Measurements from ENCODE around the gene GPC3.

Gene GPC3

DNA sequence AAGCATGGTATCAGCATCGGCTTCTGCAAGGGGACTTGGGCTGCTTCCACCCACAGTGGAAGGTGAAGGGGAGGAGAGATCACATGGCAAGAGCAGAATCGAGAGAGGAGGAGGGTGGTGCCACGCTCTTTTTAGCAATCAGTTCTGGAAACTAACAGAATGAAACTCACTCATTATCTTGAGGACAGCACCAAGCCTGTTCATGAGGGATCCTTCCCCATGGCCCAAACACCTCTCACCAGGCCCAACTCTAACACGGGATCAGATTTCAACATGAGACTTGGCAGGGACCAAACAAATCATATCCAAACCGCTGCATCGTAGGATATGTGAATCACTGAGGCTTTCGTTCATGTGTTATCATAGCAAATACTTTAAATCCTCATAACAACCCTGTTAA lies 125.5 kb downstream of the GPC3 start:
- TF ChIP-seq, protein P1, sequence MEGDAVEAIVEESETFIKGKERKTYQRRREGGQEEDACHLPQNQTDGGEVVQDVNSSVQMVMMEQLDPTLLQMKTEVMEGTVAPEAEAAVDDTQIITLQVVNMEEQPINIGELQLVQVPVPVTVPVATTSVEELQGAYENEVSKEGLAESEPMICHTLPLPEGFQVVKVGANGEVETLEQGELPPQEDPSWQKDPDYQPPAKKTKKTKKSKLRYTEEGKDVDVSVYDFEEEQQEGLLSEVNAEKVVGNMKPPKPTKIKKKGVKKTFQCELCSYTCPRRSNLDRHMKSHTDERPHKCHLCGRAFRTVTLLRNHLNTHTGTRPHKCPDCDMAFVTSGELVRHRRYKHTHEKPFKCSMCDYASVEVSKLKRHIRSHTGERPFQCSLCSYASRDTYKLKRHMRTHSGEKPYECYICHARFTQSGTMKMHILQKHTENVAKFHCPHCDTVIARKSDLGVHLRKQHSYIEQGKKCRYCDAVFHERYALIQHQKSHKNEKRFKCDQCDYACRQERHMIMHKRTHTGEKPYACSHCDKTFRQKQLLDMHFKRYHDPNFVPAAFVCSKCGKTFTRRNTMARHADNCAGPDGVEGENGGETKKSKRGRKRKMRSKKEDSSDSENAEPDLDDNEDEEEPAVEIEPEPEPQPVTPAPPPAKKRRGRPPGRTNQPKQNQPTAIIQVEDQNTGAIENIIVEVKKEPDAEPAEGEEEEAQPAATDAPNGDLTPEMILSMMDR (IDR thresholded peaks at IDR 0.05; ENCODE audit: low read depth, low read length): no peak

DNA sequence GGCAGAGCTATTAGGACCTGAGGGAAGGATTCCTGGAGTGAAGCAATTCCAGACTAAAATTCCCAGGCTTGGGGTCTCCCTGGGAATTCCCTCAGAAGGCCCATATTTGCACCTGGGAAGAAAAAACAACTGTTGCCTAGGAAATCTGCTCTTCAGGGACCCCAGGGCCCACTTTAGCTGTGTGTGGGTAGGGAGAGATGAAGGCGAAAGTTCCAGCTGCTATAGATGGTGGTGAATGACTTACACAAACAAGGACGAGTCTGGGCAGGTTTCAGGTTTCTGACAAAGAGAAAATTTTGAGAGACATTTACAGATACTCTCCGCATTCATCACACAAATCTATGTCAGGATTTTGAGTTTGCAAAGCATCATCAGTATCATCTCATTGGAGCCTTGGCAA lies 126.1 kb downstream of the GPC3 start:
- no peak for DNase-seq (ENCODE audit: extremely low read depth, low read depth)
- TF ChIP-seq, protein P1 (IDR thresholded peaks at IDR 0.05; ENCODE audit: low read depth, low read length): no peak

More for the DNA sequence above, 125.5 kb downstream of the GPC3 start:
- DNase-seq (ENCODE audit: extremely low read depth, low read depth): no peak

- TF ChIP-seq, protein P1 (IDR thresholded peaks at IDR 0.05; ENCODE audit: low read depth, low read length): no peak
- no peak for DNase-seq (ENCODE audit: extremely low read depth, low read depth)
Measured at GRCh38 chrX:133857640-133858269, 127.6 kb downstream of the GPC3 start.

DNA sequence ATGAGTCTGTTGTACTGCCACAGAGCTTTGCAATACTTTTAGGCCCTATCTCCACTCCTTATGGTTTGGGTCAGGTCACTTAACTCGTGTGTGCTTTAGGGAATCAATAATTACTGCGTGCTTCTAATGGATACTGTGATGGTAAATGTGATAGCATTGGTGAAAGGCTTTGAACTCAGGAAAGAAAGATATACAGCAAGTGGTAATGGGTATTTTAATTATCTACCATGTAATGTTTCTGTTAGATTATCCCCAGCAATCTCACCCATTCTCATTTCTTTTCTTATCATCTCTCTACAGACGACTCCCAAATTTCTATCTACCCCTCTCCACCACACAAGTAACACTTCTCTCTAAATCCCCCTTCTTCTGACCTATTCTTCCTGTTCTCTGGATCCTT lies 128.6 kb downstream of the GPC3 start:
- no peak for DNase-seq (ENCODE audit: extremely low read depth, low read depth)
- TF ChIP-seq, protein P1 (IDR thresholded peaks at IDR 0.05; ENCODE audit: low read depth, low read length): no peak

DNA sequence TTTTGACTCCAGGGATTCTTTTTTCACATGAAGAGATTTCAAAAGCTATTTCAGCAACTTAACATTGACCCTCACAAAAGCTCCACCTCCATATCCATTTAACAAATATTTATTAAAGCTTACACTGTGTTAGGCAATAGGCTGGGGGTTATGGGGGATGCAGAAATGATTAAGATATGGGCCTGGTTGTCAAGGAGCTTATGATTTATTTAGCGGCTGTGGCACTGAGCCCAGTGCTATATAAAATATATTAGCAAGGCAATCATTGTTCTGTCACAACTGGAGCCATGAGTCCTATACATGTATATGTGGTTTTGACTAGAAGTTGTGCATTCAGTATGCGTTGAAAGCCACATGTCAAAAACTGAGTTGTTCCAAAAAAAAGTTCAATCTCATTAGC lies 131.1 kb downstream of the GPC3 start:
- no peak for DNase-seq (ENCODE audit: extremely low read depth, low read depth)

DNA sequence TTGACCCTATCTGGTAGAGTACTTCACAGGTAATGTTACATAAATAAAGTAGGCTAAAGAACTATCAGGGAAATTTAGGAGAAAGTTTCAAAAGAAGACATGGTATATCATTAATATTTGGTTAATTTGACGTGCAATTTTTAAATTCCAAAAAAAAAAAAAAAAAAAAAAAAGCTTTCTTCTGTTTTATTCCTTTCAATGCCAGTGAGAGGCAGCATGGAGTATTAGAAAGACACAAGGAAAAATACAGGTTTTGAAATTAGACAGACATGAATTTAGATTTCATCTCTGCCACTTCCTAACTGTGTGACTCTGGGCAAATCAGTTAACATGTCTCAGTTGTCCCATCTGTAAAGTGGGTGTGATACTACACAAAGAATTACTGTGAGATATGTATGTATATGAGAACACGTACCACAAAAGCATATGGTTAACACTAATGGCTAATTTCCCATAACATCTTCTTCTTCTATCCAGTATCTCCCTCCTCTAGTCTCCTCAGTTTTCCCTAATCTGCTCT lies 132.5 kb downstream of the GPC3 start:
- DNase-seq (ENCODE audit: extremely low read depth, low read depth): no peak
- TF ChIP-seq, protein P1 (IDR thresholded peaks at IDR 0.05; ENCODE audit: low read depth, low read length): no peak

More for the DNA sequence above, 131.1 kb downstream of the GPC3 start:
- TF ChIP-seq, protein P1 (IDR thresholded peaks at IDR 0.05; ENCODE audit: low read depth, low read length): no peak

GRCh38 chrX:133852401-133852800 lies 133.0 kb downstream of the GPC3 start:
- DNase-seq (ENCODE audit: extremely low read depth, low read depth): no peak
- TF ChIP-seq, protein P1 (IDR thresholded peaks at IDR 0.05; ENCODE audit: low read depth, low read length): no peak

All from AG09319 (cell line).